ENCODE data around the gene OIT3.
"Not testable (repeated sequence)": the region's sequence is repeated elsewhere in the genome, so short reads cannot be mapped to it uniquely, and the experiment has no call there.

Gene OIT3

GRCh38 chr10:72904806-72905205, 11.3 kb downstream of the OIT3 start:
- DNase-seq: no peak

GRCh38 chr10:72906446-72906845, 12.9 kb downstream of the OIT3 start:
- DNase-seq: no peak

GRCh38 chr10:72910705-72911104, 17.2 kb downstream of the OIT3 start:
- DNase-seq: no peak

- no peak for DNase-seq
Measured at GRCh38 chr10:72911758-72912157, 18.2 kb downstream of the OIT3 start.

GRCh38 chr10:72912736-72913135, 19.2 kb downstream of the OIT3 start:
- DNase-seq: no peak

GRCh38 chr10:72913287-72913686, 19.7 kb downstream of the OIT3 start:
- DNase-seq: no peak

- not testable (repeated sequence) for DNase-seq
Measured at GRCh38 chr10:72917201-72917600, 23.7 kb downstream of the OIT3 start.

- not testable (repeated sequence) for DNase-seq
Measured at GRCh38 chr10:72917803-72918332, 24.3 kb downstream of the OIT3 start.

GRCh38 chr10:72918352-72918751, 24.8 kb downstream of the OIT3 start:
- no peak for DNase-seq

GRCh38 chr10:72921147-72921683, 27.7 kb downstream of the OIT3 start:
- DNase-seq: not testable (repeated sequence)

GRCh38 chr10:72924351-72924750, 30.8 kb downstream of the OIT3 start:
- DNase-seq: no peak

- no peak for DNase-seq
Measured at GRCh38 chr10:72925951-72926465, 32.5 kb downstream of the OIT3 start.

GRCh38 chr10:72927485-72927884, 33.9 kb downstream of the OIT3 start:
- DNase-seq: no peak

GRCh38 chr10:72928798-72929197, 35.3 kb downstream of the OIT3 start:
- no peak for DNase-seq

- DNase-seq: no peak
Measured at GRCh38 chr10:72930276-72930675, 36.7 kb downstream of the OIT3 start.

GRCh38 chr10:72932259-72933015, 38.9 kb downstream of the OIT3 start:
- no peak for DNase-seq

- DNase-seq: no peak
Measured at GRCh38 chr10:72935361-72935760, 41.8 kb downstream of the OIT3 start.

GRCh38 chr10:72943498-72944234, 50.1 kb downstream of the OIT3 start:
- no peak for DNase-seq

GRCh38 chr10:72946963-72947362, 53.4 kb downstream of the OIT3 start:
- DNase-seq: no peak

GRCh38 chr10:72948762-72949161, 55.2 kb downstream of the OIT3 start:
- DNase-seq: no peak

- no peak for DNase-seq
Measured at GRCh38 chr10:72951760-72952159, 58.2 kb downstream of the OIT3 start.

GRCh38 chr10:72952189-72952588, 58.6 kb downstream of the OIT3 start:
- no peak for DNase-seq

- DNase-seq: no peak
Measured at GRCh38 chr10:72952642-72953158, 59.2 kb downstream of the OIT3 start.

All from NCI-H748 treated with DMSO at 0.1 percent for 48 hours (cell line).